ENCODE data around the gene ARPC1B.
A peak's percentile ranks its signal among the peaks of the same experiment; 100 is the strongest.
"Not testable (repeated sequence)": the region's sequence is repeated elsewhere in the genome, so short reads cannot be mapped to it uniquely, and the experiment has no call there.

ARPC1B gene

GRCh38 chr7:99369767-99370391 lies 4.7 kb upstream of the ARPC1B start:
- DNase-seq, result no peak

- DNase-seq, result no peak
Observed at GRCh38 chr7:99371376-99371920, 3.1 kb upstream of the ARPC1B start.

GRCh38 chr7:99372275-99373090 lies 2.0 kb upstream of the ARPC1B start:
- DNase-seq, result no peak

GRCh38 chr7:99373091-99374066 lies 1.2 kb upstream of the ARPC1B start:
- DNase-seq, result no peak

- DNase-seq, result peak; percentile 30
Observed at GRCh38 chr7:99375070-99375807, 709 bp downstream of the ARPC1B start.

- DNase-seq, result no peak
Observed at GRCh38 chr7:99379043-99379577, 4.6 kb downstream of the ARPC1B start.

- DNase-seq, result not testable (repeated sequence)
Observed at GRCh38 chr7:99379693-99380031, 5.1 kb downstream of the ARPC1B start.

GRCh38 chr7:99380032-99380822 lies 5.7 kb downstream of the ARPC1B start:
- DNase-seq, result no peak

GRCh38 chr7:99380823-99381663 lies 6.5 kb downstream of the ARPC1B start:
- no peak for DNase-seq

GRCh38 chr7:99381664-99382075 lies 7.1 kb downstream of the ARPC1B start:
- DNase-seq, result no peak

- DNase-seq, result no peak
Observed at GRCh38 chr7:99383203-99383602, 8.7 kb downstream of the ARPC1B start.

- no peak for DNase-seq
Observed at GRCh38 chr7:99383791-99384370, 9.4 kb downstream of the ARPC1B start.

- DNase-seq, result no peak
Observed at GRCh38 chr7:99384523-99384922, 10.0 kb downstream of the ARPC1B start.

- no peak for DNase-seq
Observed at GRCh38 chr7:99385564-99385963, 11.0 kb downstream of the ARPC1B start.

GRCh38 chr7:99386584-99387238 lies 12.2 kb downstream of the ARPC1B start:
- DNase-seq, result no peak

- DNase-seq, result not testable (repeated sequence)
Observed at GRCh38 chr7:99387239-99387635, 12.7 kb downstream of the ARPC1B start.

- no peak for DNase-seq
Observed at GRCh38 chr7:99387912-99388311, 13.4 kb downstream of the ARPC1B start.

- no peak for DNase-seq
Observed at GRCh38 chr7:99389772-99390171, 15.2 kb downstream of the ARPC1B start.

- DNase-seq, result no peak
Observed at GRCh38 chr7:99390941-99391602, 16.5 kb downstream of the ARPC1B start.

All from NCI-H1436 (cell line).